Adipose tissue (tissue), 3 donors: ENCODE measurements around the gene PRKRA. TPM values are rescaled to one million over a fixed set of nuclear protein-coding genes. Genes with fewer than 3 reads are reported as not detected.
"Not testable (repeated sequence)": the region's sequence is repeated elsewhere in the genome, so short reads cannot be mapped to it uniquely, and the experiment has no call there.

Experiments
- H3K27ac ChIP-seq: one replicate; pipeline ENCODE4 v1.5.1; 2013; ENCODE audit warnings: low read depth, low read length
- WGBS, 3 donors: extraction: QIAGEN DNeasy Blood & Tissue Kit; methylation state at CpG; one replicate each; pipeline ENCODE4 v1.1.7; 2013; 5-methylcytosine and 5-hydroxymethylcytosine counted together
- polyA plus RNA-seq, 3 donors: library from polyadenylated mRNA; stranded (reverse); fragments of 200-250 nt; gene quantifications; one replicate each; pipeline ENCODE4 v1.2.3, GENCODE V29; 2013
- donor health status: healthy with polysubstance abuse.
- donor health status: Bipolar disorder and iron deficiency.
- donor health status: healthy.

Gene PRKRA
- polyA plus RNA-seq, 3 donors = 20.8 to 46.2 (median 37.3) TPM

DNA sequence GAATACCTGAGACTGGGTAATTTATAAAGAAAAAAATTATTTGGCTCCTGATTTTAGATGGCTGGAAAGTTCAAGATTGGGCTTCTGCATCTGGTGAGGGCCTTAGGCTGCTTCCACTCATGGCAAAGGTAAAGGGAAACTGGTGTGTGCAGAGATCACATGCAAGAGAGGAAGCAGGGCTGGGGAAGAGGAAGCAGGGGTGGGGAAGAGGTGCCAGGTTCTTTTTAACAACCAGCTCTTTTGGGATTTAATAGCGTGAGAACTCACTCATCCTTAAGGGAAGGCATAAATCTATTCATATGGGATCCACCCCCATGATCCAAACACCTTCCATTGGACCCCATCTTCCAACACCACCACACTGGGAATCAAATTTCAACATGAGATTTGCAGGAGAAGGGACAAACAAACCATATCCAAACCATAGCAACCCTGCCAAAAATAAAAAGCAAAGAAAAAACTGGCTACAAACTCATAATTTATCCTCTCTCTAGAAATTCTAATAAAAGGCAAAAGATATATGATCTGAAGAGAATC lies 30.4 kb downstream of the PRKRA start:
- H3K27ac ChIP-seq = no peak overlapping the region
- 5 to 59% (median 25%) methylated on average over 1 of the region's 1 CpG for WGBS, 3 donors

DNA sequence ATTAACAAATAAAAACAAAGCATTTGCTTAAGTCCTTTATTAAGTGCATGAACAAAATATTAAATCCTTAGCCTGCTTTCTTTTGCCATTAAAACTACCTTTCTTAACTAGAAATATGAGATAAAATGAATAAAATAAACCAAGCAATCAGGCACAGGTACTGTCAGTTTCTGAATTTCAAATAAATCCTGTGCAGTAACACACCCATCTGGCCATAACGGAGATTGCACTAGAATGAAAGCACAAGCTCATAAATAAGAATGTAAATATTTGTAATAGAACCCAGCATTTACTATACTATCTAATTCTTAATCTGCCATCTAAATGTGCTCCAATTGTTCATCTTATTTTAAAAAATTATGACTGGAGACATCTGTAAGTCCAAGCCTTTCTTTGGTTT lies 31.9 kb downstream of the PRKRA start:
- H3K27ac ChIP-seq = no peak overlapping the region
- 34 to 65% (median 64%) methylated on average over 1 of the region's 1 CpG for WGBS, 3 donors

GRCh38 chr2:178418426-178418825 lies 32.5 kb downstream of the PRKRA start:
- 97 to 100% (median 98%) methylated on average over 1 of the region's 1 CpG for WGBS, 3 donors
- H3K27ac ChIP-seq = no peak overlapping the region

DNA sequence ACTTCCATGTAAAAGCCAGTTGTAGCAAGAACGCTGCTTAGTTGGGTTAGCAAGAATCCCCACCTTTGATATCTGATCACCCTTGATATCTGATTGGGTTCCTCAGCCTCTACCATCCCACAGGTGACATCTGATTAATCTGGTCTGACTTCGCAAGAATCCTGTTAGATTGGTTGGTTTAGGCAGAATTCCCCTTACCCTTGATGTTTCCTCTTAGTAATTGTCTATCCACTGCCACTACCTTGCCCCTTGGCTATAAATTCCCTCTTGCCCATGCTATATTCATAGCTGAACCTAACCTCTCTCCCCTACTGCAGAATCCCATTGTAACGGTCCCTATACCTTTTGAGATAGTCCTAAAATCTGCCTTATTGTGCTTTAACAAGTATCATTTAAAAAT lies 33.1 kb downstream of the PRKRA start:
- 94 to 98% (median 94%) methylated on average over 3 of the region's 3 CpGs for WGBS, 3 donors
- H3K27ac ChIP-seq = no peak overlapping the region

GRCh38 chr2:178415979-178416378 lies 35.0 kb downstream of the PRKRA start:
- H3K27ac ChIP-seq = no peak overlapping the region

DNA sequence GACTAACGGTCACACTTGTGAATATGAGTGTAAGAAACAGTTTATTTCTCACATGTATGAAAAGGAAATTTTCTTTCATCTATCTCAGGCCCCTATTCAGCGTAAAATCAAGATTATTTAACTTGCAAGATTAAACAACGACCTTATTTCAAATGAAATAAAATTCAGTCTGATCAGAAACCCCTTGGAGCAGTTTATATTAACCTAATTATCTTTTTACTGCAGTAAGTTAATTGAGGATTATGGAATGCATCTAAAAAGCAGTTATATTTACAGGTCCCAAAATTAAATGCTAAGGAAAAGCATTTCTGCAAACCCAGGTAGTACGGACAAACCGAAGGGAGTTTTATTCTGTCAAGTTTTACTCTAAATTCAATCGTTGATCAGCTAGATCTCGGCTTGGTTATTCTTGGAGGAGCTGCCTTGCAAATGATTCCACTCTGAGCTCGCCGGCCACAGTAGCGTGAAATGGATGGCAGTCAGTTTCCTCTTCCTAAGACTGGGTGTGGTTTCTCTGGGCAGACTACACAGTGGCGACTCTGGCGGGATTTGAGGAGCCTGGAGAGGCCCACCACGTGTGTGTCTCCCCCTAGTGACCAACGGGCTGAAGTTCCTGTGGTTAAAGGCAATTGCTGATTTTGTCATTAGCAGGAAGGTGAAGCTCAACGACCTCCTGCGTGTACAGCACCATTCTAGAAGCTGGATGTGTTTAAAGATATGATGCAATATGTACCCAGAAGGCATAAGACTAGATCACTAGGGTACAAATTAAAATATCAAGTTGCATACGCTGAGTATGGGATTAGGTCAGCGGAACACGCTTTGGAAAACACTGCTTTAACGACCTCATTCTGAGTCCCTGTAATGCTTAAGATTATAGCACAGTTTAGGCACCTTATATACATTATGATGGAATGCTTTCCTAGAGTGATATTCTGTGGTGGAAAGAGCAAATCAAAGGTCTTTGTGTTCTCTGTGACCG lies 36.4 kb downstream of the PRKRA start:
- no peak overlapping the region for H3K27ac ChIP-seq
- WGBS, 3 donors = 13 to 18% (median 13%) methylated on average over 21 of the region's 21 CpGs

GRCh38 chr2:178413472-178414265 lies 37.3 kb downstream of the PRKRA start:
- WGBS, 3 donors = 0 to 2% (median 1%) methylated on average over 44 to 45 of the region's 45 CpGs
- peak overlapping the region; percentile 83 for H3K27ac ChIP-seq

DNA sequence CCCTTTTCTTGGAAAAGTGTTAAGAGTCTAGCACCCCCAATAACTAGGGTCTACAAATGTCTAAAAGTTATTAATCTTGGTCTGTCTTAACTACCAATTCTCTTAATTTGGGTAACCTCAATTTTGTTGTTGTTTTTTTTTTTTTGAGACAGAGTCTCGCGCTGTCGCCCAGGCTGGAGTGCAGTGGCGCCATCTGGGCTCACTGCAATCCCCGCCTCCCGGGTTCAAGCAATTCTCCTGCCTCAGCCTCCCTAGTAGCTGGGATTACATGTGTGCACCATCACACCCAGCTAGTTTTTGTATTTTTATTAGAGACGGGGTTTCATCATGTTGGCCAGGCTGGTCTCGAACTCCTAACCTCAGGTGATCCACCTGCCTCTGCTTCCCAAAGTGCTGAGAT lies 38.5 kb downstream of the PRKRA start:
- H3K27ac ChIP-seq = not testable (repeated sequence)
- 97 to 98% (median 98%) methylated on average over 8 of the region's 8 CpGs for WGBS, 3 donors

DNA sequence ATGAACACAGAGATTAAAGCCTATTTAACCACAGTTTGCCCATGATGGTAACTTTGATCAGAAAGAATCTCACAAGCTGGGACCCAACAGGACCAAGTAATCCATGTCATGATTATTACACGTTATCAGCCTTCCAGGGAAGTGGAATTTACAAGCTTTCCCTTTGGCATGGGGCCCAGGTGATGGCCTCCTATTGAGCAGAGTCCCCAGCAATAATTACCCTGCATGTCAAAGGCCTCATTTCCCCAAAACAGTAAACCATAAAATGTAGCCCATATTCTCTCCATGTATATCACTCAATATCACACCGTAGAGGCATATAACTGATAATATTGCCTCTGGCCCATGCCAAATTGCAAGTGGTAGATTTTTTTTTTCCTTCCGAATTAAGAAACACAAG lies 38.9 kb downstream of the PRKRA start:
- H3K27ac ChIP-seq = no peak overlapping the region
- WGBS, 3 donors = 76 to 86% (median 78%) methylated on average over 3 of the region's 3 CpGs

DNA sequence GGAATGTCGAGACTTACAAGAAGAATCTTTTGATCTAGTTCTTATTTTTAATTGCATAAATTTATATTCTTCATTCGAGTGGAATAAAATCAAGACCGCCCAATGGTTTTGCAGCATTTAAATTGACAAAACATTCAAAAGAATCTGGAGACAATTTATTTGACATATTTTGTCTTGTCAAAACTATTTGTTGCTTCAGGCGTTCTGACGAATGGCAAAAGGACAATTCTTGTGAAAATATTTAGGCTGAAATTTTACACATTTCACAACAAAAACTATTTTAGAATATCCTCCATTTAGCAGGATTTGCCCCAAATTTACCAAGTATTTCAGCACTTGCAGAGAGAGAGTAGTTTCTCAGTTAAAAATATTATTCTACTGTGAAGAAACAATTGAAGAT lies 41.7 kb downstream of the PRKRA start:
- WGBS, 3 donors = 83 to 92% (median 90%) methylated on average over 5 of the region's 5 CpGs
- H3K27ac ChIP-seq = no peak overlapping the region

GRCh38 chr2:178404368-178404767 lies 46.6 kb downstream of the PRKRA start:
- no peak overlapping the region for H3K27ac ChIP-seq
- WGBS, 3 donors = 30 to 45% (median 31%) methylated on average over 4 of the region's 4 CpGs

- WGBS, 3 donors = 60 to 77% (median 76%) methylated on average over 3 of the region's 3 CpGs
These were observed 47.2 kb downstream of the PRKRA start for GRCh38 chr2:178403671-178404306.

DNA sequence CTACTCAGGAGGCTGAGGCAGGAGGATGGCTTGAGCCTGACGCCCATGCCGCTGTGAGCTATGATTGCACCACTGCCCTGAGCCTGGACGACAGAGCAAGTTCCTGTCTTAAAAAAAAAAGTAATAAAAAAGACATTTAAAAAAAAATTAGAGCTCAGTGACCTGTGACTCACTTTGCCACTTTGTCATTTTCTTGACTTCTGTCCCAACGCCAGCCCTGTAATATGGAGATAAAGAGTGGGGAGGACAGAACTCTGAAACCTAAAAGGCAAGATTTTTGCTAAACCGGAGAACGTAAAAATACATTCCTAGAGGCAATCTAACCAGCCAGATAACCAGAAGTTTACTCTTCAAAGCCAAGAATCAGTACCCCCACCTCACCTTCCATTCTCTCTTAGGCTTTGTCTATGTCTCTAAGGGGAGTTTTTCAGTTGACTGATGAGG lies 49.0 kb downstream of the PRKRA start:
- no peak overlapping the region for H3K27ac ChIP-seq
- WGBS, 3 donors = 60 to 73% (median 60%) methylated on average over 6 of the region's 6 CpGs

More at GRCh38 chr2:178403671-178404306, 47.2 kb downstream of the PRKRA start:
- H3K27ac ChIP-seq = no peak overlapping the region

DNA sequence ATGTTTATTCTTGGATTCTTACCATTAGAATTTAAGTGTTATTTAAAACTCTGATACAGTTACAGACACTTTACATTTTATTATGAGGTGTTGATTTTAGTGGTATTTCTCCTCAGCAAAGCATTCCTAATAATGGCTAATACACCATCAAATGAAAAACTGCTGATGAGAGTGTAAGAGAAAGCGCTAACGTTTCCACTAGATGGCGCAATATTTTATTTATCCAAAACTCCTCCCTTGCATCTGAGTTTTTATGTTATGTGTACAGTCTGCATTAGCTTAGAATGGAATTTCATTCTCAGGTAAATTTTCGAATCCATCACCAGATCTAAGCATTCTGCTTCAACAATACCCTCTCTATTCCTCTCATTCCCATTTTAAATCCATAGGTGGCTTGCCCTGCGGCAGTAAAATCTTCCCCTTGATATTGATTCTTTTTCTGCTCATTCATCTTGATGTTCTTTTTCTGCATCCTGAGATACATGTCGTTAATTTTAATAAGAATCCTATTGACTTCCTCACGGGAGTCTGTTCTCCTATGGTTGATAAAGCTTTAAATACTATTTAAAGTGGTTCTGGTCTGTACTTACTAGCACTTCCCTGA lies 53.9 kb downstream of the PRKRA start:
- 13 to 16% (median 15%) methylated on average over 7 of the region's 7 CpGs for WGBS, 3 donors

DNA sequence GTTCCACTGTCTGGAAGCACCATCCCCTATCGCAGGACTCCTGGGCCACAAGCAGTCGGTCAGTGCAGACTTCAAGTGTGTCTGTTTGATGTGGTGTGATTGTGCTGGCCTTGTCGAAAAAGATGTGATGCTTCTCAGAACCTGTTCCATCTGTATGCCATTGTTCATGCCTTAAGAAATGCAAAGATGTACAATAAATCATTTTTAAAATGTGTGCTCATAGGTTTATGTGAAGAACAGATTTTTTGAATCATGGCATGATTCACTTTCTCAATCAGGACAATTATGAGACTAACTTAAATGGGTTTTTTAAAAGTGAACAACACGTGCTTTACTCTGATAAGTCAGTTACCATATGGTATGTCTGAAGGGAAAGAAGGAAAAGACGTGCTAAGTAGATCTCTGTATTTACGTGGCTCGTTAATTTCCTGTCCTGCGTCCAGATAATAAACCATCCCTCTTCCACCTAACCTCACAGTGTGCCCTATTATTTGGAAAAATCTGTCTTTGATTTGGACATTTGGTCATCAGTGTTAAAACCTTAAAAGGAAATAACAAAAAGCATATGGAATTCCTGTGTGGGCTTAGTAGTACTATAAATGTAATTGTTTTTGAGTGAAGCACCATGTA lies 54.9 kb downstream of the PRKRA start:
- 75 to 90% (median 79%) methylated on average over 8 of the region's 8 CpGs for WGBS, 3 donors
- H3K27ac ChIP-seq = no peak overlapping the region

More for the DNA sequence above, 53.9 kb downstream of the PRKRA start:
- H3K27ac ChIP-seq = no peak overlapping the region

- H3K27ac ChIP-seq = no peak overlapping the region
- 87 to 96% (median 91%) methylated on average over 2 of the region's 2 CpGs for whole genome bisulfite sequencing, 3 donors
These were observed 55.7 kb downstream of the PRKRA start for GRCh38 chr2:178395295-178395694.

GRCh38 chr2:178394859-178395258 lies 56.1 kb downstream of the PRKRA start:
- no peak overlapping the region for H3K27ac ChIP-seq

DNA sequence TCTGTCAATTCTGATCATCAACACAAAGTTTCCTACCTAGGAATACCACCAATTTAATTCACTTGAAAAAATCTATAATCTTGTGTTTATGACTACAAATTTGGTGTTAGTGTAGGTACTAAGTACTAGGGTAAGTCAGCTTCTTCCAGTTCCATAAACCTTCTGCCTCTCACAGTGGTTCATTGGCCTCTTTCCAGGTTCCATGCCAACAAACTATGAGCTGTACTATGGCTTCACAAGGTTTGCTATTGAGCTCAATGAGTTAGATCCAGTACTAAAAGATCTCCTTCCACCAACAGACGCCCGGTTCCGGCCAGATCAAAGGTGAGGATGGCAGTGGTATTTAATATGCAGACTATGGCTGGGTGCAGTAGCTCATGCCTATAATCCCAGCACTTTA lies 58.8 kb downstream of the PRKRA start:
- WGBS, 3 donors = 91 to 97% (median 91%) methylated on average over 3 of the region's 3 CpGs
- H3K27ac ChIP-seq = no peak overlapping the region
